Stimulated activated CD8-positive, alpha-beta memory T cell treated with anti-CD3 and anti-CD28 coated beads, Interleukin-7, amount 100 ng/mL, for 1 hour (primary cell): ENCODE data around the gene ACOX3.
"Not testable (repeated sequence)": the region's sequence is repeated elsewhere in the genome, so short reads cannot be mapped to it uniquely, and the experiment has no call there.

Source experiments
- DNase-seq, 2 donors: peaks; one replicate each; pipeline ENCODE4 v3.0.0-alpha.2; 2020; ENCODE audit warnings: low read depth in 2 of 2

ACOX3 gene

DNA sequence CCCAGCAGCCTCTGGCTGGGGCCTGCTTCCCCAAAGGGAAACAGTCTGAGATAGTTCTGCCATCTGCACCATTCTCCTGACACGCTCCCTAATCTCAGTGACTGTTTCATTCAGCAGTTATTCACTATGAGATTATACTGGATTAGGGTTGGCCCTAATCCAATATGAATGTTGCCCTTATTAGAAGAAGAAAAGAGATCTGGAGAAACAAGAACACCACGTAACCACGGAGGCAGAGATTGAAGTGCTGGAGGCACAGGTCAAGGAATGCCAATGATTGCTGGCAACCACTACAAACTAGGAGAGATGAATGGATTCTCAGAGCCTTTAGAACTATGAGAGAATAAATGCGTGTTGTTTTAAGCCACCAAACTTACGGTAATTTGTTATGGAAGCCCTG is 7.4 kb downstream of the ACOX3 start:
- no peak for DNase-seq

DNA sequence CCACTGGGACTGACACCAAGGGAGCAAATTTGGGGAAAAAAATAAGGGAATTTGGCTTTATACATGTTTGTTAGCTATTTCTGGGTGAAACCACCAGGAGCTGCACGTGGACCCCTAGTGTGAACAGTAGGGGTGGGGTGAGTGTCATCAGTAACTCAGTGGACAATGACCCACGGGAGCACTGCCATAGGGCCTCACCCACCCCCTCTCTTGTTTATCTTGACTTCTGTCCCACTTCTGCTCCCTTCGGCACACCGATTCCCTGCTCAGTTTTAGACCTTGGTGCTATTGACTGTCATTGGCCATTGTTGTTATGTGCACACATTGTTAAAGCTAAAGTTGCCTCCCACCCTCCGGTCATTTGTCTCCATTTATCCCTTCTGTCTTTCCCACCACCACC is 9.0 kb downstream of the ACOX3 start:
- DNase-seq: no peak

DNA sequence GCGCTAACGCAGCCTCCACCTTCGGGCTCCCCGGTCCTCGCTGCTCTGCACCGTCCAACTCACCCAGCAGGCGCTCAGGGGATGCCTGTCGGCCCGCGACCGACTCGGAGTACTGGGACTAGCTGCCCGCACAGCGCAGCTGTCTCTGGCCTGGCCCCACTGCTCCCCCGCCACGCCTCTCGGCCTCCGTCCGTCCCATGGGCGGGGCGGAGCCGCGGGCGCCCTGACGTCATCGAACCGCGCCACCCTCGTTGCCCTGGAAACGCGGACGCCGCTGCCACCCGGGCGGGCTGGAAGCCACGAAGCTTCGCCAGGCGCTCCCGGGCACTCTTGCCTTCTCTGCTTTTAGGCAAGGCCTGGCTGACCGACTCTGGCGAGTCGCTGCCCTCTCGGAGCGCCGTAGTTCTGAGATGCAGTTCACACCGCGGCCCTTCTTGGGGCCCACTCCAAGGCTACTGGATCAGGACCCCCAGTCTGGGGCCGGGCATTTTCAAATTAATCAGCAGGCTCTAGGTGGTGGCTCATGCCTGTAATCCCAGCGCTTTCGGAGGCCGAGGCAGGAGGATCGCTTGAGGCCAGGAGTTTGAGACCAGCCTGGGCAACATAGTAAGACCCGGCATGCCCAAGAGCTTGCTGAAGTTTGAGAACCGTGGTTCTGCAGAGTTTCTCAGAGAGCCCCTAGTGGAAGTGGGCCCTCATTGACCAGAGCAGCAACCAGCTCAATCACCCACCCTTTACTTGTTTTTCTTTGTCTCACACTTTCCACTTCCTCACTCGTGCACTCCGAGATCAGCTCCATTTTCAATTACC is 12.0 kb downstream of the ACOX3 start:
- peak; percentile 93 to 94 for DNase-seq

DNA sequence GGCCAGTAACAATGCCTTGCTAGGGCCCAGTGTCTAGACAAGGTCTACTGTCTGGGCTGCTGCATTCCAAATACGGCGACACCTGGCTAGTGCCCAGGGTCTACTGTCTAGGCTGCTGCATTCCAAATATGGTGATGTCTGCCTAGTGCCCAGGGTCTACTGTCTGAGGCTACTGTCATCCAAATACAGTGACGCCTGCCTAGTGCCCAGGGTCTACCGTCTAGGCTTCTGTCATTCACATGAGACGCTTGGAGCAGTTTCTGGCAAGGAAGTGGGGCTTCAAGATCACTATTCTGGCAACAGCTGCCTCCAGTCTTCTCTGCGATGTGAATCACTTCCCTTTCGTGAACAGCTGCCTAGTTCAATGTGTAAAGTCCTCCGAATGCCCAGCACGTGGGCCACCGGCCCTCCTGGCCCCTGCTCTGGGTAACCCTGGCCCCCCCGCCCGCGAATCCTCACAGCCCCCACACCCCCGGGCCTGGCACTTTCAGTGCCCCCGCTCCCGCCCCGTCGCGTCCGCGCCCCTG is 12.7 kb downstream of the ACOX3 start:
- no peak for DNase-seq

DNA sequence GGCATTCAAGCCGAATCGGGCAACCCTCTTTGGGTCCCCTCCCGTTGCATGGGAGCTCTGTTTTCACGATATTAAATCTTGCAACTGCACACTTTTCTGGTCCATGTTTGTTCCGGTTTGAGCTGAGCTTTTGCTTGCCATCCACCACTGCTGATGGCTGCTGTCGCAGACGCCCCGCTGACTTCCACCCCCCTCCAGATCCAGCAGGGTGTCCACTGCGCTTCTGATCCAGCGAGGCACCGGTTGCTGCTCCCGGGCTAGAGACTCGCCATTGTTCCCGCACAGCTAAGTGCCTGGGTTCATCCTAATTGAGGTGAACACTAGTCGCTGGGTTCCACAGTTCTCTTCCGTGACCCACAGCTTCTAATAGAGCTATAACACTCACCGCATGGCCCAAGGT is 13.3 kb downstream of the ACOX3 start:
- no peak for DNase-seq

DNA sequence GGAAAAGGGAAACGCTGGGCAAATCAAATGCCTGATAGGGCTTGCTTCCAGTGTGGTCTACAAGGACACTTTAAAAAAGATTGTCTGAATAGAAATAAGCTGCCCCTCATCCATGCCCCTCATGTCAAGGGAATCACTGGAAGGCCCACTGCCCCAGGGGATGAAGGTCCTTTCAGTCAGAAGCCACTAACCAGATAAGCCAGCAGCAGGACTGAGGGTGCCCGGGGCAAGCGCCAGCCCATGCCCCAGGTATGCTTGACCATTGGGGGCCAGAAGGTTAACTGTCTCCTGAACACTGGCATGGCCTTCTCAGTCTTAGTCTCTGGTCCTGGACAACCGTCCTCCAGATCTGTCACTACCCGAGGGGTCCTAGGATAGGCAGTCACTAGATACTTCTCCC is 17.7 kb downstream of the ACOX3 start:
- DNase-seq: no peak

DNA sequence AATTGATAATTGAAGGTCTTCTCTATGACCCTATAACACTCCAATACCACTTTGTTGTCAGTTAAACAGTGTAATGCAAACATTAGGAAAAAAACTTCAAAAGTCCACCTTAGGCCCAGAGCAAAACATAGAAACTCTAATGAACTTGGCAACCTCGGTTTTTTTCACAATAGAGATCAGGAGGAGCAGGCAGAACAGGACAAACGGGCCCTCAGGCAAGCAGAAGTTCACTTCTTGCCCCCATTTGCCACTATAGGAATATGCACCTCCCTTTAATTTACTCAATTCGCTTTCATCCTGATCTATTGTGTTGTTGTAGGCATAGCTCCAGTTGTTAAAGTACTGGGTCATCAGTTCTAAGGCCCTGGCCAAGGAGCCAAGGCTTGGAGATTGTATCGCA is 18.2 kb downstream of the ACOX3 start:
- DNase-seq: no peak

DNA sequence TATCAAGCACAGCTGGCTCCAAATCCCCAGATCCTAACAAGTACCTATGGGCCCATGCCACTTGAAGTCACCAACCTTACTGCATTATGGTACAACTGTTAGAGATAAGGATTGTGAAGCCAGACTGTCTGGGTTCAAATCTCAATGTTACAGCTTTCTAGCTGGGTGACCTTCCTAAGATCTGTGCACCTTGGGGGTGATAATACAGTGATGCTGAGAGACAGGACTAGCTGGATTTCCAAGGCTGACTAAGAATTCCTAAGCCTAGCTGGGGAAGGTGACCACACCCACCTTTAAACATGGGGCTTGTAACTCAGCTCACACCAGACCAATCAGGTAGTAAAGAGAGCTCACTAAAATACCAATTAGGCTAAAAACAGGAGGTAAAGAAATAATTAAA is 20.4 kb downstream of the ACOX3 start:
- not testable (repeated sequence) for DNase-seq

DNA sequence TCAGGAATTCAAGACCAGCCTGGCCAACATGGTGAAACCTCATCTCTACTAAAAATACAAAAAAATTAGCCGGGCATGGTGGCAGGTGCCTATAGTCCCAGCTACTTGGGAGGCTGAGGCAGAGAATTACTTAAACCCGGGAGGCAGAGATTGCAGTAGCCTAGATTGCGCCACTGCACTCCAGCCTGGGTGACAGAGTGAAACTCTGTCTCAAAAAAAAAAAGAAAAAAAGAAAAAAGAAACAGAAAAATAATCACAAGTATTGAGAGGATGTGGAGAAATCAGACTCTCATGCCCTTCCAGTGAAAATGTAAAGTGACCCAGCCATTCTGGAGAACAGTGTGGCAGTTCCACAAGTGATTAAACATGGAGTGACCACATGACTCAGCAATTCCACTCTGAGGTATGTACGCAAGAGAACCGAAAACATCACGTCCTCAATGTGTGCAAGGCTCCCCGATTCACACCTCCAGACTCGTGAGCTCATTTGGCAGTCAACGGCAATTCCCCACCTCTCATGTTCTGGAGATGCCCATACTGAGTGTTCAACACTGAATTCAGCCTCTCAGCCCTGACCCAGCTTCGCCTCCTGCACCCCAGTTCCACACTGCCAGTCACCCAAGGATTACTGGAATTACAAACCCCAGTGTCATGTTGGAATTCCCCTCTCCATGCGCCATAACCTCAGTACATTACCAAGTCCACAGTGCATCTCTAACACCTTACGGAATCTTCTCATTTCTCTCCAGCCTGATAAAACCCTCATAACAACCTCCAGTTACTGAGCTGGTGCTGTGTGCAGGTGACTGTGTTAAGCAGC is 21.1 kb downstream of the ACOX3 start:
- DNase-seq: no peak

DNA sequence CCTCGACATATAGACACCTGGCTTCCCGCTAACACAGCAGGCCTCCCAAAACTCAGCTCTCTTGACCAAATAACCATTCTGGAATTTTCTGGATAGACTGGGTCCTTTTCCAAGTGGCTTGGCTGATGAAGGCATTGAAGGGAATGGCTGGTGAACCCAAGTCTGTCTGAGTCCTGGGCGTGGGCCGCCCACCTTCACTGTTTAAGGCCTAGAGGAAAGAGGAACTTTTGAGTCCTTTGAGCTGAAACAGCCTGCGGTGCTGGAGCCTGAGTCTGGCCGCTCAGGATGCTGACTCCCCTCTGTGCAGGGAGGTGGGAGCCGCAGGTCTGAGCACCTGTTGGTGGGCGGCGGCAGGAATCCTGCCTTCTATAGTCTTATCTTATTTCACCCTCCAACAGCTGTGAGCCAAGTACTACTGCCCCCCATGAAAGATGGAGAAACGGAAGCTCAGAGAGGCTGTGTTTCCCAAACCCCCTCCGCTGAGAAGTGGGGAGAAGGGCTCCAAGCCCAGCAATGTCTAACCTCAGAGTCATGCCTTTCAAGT is 23.4 kb downstream of the ACOX3 start:
- DNase-seq: no peak

DNA sequence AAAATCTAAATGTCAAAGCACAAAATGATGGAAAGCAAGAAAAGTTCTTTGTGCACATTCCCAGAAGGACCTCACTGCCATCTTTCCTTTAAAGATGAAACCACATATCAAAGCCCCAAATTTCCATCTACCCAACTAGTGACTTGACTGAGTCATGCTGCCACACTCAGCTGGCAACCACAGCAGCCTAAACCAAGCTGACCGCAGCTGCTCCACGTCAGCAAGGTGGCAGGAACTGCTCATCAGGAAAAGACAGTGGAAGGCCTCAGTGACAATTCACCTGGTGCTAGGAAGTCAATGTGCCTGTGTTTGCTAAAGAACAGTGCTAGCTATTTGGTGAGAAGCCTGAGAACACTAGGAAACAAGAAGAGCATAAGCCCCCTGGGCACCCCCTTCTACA is 26.1 kb downstream of the ACOX3 start:
- DNase-seq: no peak

DNA sequence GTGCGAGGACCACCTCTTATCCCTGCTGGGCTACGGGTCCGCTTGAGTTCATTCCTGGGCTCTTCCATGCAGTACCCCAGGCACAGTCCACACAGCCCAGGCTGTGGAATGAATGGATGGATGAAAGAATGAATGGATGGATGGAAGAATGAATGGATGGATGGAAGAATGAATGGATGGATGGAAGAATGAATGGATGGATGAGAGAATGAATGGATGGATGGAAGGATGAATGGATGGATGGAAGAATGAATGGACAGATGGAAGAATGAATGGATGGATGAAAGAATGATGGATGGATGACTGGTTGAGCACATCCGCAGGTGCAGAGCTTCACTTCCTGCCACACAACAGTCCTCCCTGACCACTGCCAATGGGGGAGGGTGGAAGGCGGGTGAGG is 28.2 kb downstream of the ACOX3 start:
- DNase-seq: no peak

DNA sequence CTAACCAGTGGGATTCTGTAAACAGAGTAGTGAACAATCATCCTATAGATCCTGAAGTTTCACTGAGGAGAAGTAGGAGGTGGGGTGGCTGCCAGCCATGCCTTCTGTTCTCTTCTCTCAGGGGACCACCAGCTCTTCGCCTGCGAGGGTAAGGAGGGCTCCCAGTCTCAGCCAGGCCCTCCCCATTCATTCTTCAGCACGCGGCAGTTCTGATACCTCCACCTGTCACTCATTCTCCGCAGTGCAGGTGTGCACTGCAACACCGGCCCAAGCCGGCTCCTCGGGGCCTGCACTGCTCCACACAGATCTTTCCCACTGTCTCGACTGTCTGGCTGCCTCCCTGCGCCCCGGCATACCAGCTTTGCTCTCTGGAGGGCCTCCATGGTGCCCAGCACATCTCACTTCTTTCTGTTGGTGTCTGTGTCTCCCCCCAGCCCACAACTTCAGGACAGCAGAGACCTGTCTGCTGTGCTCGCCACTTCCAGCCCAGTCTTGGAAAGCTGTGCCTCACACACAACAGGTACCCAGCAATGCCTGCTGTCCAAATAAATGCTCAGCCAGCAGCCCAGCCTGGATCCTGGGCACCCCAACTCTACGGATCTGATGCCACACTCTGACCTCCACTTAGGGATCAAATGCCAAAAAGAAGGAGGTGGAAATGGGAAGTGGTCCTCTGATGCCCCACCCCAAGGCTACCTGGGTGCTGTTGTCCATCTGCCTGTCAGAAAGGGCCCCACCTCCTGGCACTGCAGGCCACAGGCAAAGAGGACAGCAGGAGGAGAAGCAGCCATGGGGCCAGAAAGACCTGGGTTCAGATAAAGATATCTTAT is 29.0 kb downstream of the ACOX3 start:
- DNase-seq: no peak

DNA sequence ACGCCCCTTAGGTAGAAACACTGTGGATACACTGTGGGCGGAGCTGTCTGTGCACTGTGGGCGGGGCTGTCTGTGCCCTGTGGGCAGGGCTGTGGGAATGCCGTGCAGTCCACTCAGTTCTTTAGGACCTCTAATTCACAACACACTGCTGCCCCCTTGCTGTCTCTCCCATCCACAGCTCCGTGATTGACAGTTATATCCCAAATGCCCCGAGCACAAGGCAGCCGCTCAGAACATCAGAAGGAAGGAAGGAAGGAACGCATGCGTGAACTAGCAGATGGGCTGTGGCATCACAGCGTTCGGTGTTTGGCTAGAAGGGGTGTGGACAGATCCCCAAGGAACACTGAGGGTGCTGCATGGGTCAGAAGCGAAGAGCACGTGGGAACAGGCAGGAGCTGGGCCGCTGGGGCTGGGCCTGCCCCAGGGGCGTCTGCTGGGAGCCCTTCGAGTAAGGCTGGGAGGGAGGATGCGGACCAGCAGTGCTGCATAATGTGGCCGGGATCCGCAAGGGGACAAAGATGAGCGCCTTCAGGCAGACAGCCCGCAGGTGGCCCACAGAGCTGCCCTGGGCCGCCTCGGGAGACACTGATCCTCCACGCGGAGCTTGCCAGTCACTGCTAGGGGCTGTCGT is 29.8 kb downstream of the ACOX3 start:
- DNase-seq: no peak

DNA sequence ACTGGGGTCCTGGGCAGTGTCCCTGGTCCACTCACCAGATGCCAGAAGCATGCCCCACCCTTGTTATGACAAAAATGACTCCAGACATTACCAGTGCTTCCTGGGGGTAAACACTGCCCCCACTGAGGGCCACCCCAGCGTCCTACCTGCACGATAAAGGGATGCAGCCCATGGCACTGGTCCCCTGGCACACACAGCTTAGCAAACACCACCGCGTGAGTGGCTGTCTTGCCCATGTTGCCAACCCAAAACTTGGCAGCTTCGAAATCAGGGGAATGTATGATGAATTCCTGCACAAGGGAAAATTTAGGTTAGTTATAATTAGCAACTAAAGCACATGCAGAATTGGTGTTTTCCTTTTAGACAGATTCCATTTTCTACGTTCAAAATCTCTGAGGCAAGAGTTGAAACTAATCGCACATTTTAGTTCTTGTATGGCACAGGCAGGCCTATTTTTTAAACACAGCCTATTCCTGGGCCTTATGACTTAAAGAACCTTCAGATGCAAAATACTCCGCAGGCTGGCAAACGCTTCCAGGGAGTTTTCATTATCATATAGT is 30.4 kb downstream of the ACOX3 start:
- DNase-seq: no peak

DNA sequence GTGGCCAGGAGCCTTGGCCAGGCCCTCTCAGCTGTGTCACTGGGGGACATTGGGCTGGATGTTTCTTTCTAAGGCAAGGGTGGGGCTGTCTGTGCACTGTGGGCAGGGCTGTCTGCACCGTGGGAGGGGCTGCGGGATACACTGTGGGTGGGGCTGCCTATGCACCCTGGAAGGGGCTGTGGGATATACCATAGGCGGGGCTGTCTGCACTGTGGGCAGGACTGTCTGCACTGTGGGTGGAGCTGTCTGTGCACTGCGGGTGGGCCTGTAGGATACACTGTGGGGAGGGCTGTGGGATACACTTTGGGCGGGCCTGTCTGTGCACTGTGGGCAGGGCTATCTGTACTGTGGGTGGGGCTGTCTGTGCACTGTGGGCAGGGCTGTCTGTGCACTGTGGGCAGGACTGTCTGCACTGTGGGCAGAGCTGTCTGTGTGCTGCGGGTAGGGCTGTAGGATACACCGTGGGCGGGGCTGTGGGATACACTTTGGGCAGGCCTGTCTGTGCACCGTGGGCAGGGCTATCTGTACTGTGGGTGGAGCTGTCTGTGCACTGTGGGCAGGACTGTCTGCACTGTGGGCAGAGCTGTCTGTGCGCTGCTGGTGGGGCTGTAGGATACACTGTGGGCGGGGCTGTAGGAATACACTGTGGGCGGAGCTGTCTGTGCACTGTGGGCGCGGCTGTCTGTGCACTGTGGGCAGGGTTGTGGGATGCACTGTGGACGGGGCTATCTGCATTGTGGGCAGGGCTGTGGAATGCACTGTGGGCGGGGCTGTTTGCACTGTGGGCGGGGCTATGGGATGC is 31.1 kb downstream of the ACOX3 start:
- peak; percentile 29 to 55 for DNase-seq

DNA sequence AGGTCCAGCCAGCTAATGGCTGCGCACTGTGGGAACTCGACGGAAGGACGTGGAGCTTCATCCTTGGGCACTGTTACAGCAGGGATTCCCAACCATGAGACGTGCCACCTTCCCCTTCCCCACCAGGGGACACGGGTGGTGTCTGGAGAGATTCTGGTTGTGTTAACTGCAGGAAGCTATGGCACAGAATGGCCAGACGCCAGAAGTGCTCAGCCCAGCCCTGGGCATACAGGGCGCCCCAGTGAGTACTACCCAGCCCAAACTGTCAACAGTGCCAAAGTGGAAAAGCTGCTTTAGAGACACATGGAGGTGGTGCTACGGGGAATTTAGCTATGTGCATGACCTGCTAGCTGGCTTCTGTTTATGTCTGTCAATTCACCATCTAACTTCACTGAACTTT is 32.8 kb downstream of the ACOX3 start:
- no peak for DNase-seq

DNA sequence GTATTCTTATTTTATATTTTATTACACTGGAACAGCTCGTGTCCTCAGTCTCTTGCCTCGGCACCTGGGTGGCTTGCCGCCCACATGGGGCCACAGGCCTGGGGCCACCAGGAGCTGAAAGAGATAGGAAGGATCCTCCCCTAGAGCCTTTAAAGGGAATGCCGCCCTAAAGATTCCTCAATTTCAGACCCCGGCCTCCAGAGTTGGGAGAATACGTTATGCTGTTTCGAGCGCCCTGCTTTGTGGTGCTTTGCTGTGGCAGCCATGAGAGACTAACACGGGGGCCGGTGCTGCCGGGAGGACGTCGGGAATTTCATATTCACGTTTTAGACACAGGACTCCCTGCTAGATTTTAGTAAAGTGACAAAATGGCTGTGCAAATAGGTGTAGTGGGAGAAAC is 33.2 kb downstream of the ACOX3 start:
- DNase-seq: no peak

DNA sequence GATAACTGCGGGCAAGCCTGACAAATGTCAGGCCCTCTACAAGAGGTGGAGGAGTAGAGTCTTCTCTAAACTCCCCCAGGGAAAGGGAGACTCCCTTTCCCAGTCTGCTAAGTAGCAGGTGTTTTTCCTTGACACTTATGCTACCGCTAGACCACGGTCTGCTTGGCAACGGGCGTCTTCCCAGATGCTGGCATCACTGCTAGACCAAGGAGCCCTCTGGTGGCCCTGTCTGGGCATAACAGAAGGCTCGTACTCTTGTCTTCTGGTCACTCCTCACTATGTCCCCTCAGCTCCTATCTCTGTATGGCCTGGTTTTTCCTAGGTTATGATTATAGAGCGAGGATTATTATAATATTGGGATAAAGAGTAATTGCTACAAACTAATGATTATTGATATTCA is 33.6 kb downstream of the ACOX3 start:
- not testable (repeated sequence) for DNase-seq

DNA sequence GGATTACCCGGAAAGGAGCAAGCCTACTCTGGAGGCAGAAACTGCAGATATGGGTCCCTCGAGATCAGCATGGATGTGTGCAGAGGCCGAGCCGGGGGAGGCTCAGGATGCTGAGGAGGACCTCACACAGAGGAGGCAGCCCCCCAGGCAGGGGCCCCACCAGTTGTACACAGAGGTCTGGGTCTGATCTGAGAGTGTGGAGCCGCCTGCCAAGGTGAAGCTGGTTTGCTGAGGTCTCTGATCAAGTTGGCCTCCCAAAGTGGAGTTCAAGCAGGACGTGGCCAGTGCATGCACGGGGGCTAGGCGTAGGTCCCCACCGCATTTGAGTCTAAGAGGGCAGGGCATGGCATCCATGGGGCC is 35.0 kb downstream of the ACOX3 start:
- no peak for DNase-seq
